ENCODE data around the gene CACNA1E.

DNA sequence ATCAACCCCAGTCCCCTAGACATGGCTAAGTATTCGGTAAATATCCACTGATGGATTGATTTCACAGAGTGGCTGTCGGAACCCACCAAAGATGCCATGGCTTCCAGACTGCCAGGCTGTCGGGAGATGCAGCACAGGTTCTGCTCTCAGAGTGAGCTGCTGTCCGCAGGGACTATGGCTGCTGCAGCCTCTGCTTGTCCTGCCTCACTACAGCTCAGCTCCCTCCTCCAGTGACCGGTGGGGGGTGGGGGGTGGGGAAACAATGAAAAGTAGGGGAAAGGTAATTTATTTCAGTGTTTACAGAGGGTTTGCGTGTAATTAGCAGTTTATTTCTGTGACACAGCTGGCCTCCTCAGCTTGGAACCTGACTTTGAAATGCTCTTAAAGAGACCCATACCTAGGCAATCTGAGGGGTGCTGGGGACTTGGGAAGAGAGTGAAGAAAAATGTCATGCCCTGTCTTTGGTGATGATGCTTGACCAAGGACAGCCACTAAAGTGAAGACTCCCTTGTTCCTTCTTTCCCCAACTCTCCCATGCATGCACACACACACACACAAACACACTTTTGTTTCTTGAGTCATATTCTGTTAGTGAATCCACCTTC lies 109.0 kb downstream of the CACNA1E start:
- TF ChIP-seq, protein P1, sequence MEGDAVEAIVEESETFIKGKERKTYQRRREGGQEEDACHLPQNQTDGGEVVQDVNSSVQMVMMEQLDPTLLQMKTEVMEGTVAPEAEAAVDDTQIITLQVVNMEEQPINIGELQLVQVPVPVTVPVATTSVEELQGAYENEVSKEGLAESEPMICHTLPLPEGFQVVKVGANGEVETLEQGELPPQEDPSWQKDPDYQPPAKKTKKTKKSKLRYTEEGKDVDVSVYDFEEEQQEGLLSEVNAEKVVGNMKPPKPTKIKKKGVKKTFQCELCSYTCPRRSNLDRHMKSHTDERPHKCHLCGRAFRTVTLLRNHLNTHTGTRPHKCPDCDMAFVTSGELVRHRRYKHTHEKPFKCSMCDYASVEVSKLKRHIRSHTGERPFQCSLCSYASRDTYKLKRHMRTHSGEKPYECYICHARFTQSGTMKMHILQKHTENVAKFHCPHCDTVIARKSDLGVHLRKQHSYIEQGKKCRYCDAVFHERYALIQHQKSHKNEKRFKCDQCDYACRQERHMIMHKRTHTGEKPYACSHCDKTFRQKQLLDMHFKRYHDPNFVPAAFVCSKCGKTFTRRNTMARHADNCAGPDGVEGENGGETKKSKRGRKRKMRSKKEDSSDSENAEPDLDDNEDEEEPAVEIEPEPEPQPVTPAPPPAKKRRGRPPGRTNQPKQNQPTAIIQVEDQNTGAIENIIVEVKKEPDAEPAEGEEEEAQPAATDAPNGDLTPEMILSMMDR (IDR thresholded peaks at IDR 0.05) = no peak
- no peak for TF ChIP-seq POLR2A (IDR thresholded peaks at IDR 0.05)

All from Peyer's patch (tissue), 4 donors.